CD4-positive, alpha-beta T cell treated with Interleukin-17A for 4 hours (primary cell): Measurements from ENCODE around the gene CAMTA1.

Source experiments
- DNase-seq: peaks from one replicate; pipeline ENCODE4 v3.0.0-alpha.2; 2020; ENCODE audit warnings: mixed read lengths

CAMTA1 gene

GRCh38 chr1:7010534-7011200 lies 225.4 kb downstream of the CAMTA1 start:
- no peak for DNase-seq

- no peak for DNase-seq
Observed at GRCh38 chr1:7011826-7012225, 226.6 kb downstream of the CAMTA1 start.

GRCh38 chr1:7012461-7012924 lies 227.2 kb downstream of the CAMTA1 start:
- no peak for DNase-seq

DNA sequence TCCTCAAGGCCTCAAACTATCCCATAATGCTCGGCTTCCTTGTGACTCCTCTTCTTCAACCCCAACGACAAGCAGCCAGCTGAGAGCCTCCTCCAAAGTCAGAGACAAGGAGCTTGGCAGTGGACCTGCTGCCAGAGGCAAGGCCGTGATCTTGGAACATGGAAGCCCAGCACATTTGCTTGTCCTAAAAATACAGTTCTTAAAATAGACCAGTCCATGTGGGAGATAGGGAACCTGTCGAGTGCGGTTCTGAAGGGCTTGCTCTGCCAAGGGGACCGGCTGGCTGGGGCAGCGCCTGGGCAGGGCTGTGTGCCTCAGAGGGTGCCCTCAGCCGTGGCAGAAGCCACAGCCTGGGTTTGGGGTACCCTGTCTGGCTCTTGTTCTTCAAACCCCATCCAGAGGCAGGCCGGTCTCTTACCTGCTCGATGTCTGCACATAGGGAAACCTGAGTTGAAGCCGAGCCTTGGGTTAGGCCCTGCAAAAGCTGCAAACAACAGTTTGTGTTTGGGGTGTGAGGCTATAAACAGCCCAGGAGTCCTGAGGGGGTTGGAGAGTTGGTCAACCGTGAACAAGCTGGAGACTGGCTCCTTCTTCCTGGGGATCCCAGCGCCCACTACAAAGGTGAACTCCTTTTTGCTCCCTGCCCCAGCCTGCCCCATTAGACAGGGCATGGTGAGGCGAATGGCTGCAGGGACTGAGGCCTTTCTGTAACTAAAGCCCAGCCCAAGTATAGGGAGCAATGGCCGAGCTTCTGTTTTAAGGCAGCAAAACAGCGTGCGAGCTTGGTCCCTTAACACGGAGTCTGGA lies 228.8 kb downstream of the CAMTA1 start:
- no peak for DNase-seq

- no peak for DNase-seq
Observed at GRCh38 chr1:7014640-7014930, 229.3 kb downstream of the CAMTA1 start.

DNA sequence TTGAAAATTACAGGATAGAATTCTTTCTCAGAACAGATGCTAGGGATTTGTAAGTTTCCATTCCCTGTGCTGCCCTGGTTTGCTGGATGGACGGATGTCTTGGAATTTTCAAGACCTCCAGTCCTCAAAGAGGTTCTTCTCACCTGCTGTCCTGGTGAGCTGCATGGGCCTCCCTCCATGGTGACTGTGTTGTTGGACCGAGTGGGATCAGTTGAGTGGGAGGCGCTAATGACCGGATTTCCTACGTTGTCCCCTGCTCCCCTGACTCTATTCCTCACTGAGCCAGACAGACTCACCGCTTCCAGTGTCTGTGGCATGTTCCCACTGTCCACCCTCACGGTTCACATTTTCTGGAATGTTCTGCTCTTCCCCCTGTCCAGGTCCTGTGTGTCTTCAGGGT lies 229.8 kb downstream of the CAMTA1 start:
- no peak for DNase-seq

DNA sequence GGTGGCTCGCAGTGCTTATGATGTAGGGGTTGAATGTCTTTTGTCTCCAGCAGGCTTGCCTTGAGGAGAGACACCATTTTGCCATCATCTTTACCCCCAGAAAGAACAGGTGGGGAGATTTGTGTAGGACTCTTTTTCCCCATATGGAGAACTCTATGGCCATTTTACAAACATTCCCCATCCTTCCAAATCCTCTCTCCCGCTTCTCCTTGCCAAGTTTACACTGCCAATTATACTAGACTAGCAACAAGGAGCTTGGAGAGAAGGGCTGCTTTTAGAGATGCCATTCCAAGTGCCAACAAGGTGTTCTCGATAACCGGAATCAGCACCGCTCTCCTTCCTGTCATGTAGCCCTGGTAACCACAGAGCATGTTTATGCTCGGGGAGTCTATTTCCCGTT lies 233.1 kb downstream of the CAMTA1 start:
- no peak for DNase-seq

DNA sequence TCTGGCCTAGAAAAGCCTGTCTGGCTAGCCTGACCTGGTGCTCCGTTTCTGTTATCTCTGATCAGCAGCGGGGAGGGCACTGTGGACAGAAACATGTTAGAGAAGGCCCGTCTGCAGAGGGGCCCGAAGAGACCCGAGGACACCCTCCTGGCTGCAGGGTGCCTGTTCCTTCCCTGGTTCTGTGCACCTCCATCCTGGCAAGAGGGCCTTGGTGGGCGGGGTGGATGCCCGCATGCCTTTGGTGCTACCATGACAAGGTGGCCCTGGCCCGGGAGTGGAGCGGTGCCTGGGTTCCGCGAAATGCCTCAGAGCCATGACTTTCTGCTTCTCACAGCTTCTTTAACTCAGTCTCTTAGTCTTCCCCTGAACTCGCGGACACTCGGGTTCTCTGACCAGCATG lies 233.6 kb downstream of the CAMTA1 start:
- DNase-seq, result no peak

- DNase-seq, result no peak
Observed at GRCh38 chr1:7019510-7019909, 234.3 kb downstream of the CAMTA1 start.

GRCh38 chr1:7022058-7022457 lies 236.8 kb downstream of the CAMTA1 start:
- DNase-seq, result no peak

DNA sequence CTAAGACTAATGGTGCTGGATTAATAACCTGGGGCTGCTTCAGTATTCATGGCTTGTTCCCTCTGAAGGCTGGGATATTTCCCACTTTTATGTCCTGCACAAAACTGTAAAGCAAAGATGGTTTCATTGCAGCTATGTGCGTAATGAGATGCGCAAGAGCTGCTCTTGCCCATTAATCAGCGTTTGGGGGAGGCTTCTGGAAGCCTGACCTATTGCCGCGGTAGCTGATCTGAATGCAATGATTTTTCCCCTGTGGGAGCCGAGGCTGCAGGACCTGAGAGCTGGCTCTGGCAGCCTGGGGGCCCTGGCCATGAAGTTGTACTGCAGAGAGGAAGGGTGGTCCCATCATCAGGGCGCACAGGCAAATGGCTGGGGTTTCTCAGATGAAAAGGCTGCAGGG lies 239.8 kb downstream of the CAMTA1 start:
- no peak for DNase-seq

GRCh38 chr1:7026169-7026568 lies 240.9 kb downstream of the CAMTA1 start:
- DNase-seq, result no peak

GRCh38 chr1:7032992-7033391 lies 247.7 kb downstream of the CAMTA1 start:
- no peak for DNase-seq

DNA sequence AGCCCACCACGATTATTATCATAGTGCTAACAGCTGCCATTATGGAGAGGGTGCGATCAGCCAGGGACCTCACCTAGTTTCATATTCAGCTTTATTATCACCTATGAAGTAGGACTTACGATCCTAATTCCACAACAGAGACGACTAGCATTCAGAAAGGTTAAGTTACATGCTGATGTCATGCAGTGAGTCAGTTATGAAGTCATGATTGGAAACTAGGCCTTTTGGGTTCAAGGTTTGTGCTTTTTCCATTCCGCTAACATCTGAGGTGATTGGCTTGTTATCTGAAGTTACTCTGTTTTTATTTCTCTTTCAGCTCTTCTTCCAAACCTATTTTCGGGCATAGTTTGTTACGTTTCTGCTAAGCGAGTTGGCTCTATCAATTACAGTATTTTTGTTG lies 251.1 kb downstream of the CAMTA1 start:
- no peak for DNase-seq

DNA sequence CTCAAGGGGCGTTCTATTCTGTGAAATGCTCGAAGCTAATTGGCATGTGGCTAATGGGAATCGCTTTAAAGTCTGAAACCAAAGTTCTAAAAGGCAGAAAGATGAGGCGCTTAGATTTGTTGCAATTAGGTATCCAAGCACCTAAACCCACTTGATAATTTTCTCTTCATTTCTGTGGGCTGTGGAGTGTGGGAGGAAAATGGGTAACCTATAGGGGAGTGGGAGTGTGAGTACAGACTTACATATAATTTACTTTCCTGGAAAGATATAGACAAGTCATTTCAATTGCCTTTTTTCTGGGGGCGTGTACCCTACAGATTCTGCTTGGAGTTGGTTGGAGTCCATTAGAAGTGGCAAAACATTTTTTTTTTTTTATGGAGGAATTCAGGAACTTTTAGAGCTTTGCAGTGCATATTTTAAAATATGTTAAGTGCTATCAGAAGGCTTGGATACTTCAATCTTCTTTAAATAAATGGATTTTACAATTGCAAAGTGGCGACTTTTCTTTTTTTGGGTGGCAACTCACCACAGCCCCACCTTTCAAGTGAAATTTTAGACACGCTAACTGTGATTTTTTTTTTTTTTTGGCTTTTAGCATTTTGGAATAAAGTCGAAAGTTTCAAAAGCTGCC lies 254.5 kb downstream of the CAMTA1 start:
- DNase-seq, result no peak

- DNase-seq, result no peak
Observed at GRCh38 chr1:7040969-7041695, 255.9 kb downstream of the CAMTA1 start.

GRCh38 chr1:7042322-7043190 lies 257.3 kb downstream of the CAMTA1 start:
- DNase-seq, result no peak

GRCh38 chr1:7043191-7043549 lies 257.9 kb downstream of the CAMTA1 start:
- DNase-seq, result no peak

GRCh38 chr1:7043719-7044535 lies 258.7 kb downstream of the CAMTA1 start:
- no peak for DNase-seq

GRCh38 chr1:7045897-7046296 lies 260.6 kb downstream of the CAMTA1 start:
- no peak for DNase-seq

- no peak for DNase-seq
Observed at GRCh38 chr1:7046314-7046713, 261.1 kb downstream of the CAMTA1 start.

GRCh38 chr1:7046891-7047290 lies 261.6 kb downstream of the CAMTA1 start:
- DNase-seq, result no peak
